H9 (cell line): ENCODE measurements around the gene CMTM8. TPM values are rescaled to one million over a fixed set of nuclear protein-coding genes. Genes with fewer than 3 reads are reported as not detected.

Experiments used
- DNase-seq: peaks from one replicate; pipeline ENCODE4 v3.0.0-alpha.2; 2017
- H2AFZ ChIP-seq: one replicate; pipeline ENCODE4 v1.6.1; 2013; ENCODE audit warnings: mild to moderate bottlenecking, low read length, control low read depth, moderate library complexity
- H2AK5ac ChIP-seq: 2 replicates; pipeline ENCODE4 v1.6.1; 2013; ENCODE audit warnings: low read length, control low read depth, mixed read lengths; ENCODE audit not compliant: insufficient read length
- H2BK120ac ChIP-seq: one replicate; pipeline ENCODE4 v1.6.1; 2013; ENCODE audit warnings: low read depth, mild to moderate bottlenecking, low read length, control low read depth, inconsistent platforms; ENCODE audit not compliant: poor library complexity, severe bottlenecking
- H2BK12ac ChIP-seq: 2 replicates; pipeline ENCODE4 v1.6.1; 2013; ENCODE audit warnings: low read length, control low read depth, mixed read lengths, low read depth; ENCODE audit not compliant: insufficient read length
- H2BK15ac ChIP-seq: 2 replicates; pipeline ENCODE4 v1.6.1; 2013; ENCODE audit warnings: low read depth, low read length, control low read depth
- H2BK20ac ChIP-seq: one replicate; pipeline ENCODE4 v1.6.1; 2013; ENCODE audit warnings: low read depth, mild to moderate bottlenecking, low read length, control low read depth, inconsistent platforms; ENCODE audit not compliant: poor library complexity, severe bottlenecking
- H2BK5ac ChIP-seq: 2 replicates; pipeline ENCODE4 v1.6.1; 2013; ENCODE audit warnings: low read length, control low read depth, mixed read lengths; ENCODE audit not compliant: insufficient read length
- H3K14ac ChIP-seq: 2 replicates; pipeline ENCODE4 v1.6.1; 2013; ENCODE audit warnings: low read length, control low read depth; ENCODE audit not compliant: insufficient read depth
- H3K18ac ChIP-seq: 2 replicates; pipeline ENCODE4 v1.6.1; 2013; ENCODE audit warnings: low read depth, mild to moderate bottlenecking, mixed read lengths, low read length, control low read depth; ENCODE audit not compliant: insufficient read length
- H3K23ac ChIP-seq: 2 replicates; pipeline ENCODE4 v1.6.1; 2013; ENCODE audit warnings: low read length, control low read depth, mixed read lengths, low read depth; ENCODE audit not compliant: insufficient read length
- H3K23me2 ChIP-seq: 2 replicates; pipeline ENCODE4 v1.6.1; 2013; ENCODE audit warnings: low read depth, mild to moderate bottlenecking, mixed read lengths, low read length, control low read depth; ENCODE audit not compliant: insufficient read length, poor library complexity, severe bottlenecking
- H3K27ac ChIP-seq: 2 replicates; pipeline ENCODE4 v1.5.1; 2013; ENCODE audit warnings: low read length, control low read depth, mixed read lengths, low read depth; ENCODE audit not compliant: insufficient read length
- H3K27me3 ChIP-seq: 2 replicates; pipeline ENCODE4 v1.6.1; 2013; ENCODE audit warnings: low read length, control low read depth, inconsistent platforms; ENCODE audit not compliant: insufficient read depth
- H3K4ac ChIP-seq: 2 replicates; pipeline ENCODE4 v1.6.1; 2013; ENCODE audit warnings: low read depth, mild to moderate bottlenecking, control low read depth, inconsistent platforms, low read length, moderate library complexity
- H3K4me1 ChIP-seq: 2 replicates; pipeline ENCODE4 v1.6.1; 2013; ENCODE audit warnings: low read length, control low read depth, inconsistent platforms; ENCODE audit not compliant: insufficient read depth
- H3K4me2 ChIP-seq: 2 replicates; pipeline ENCODE4 v1.6.1; 2013; ENCODE audit warnings: low read length, control low read depth, mixed read lengths; ENCODE audit not compliant: insufficient read length, insufficient read depth
- H3K56ac ChIP-seq: 2 replicates; pipeline ENCODE4 v1.6.1; 2013; ENCODE audit warnings: low read depth, mild to moderate bottlenecking, mixed read lengths, low read length, control low read depth; ENCODE audit not compliant: insufficient read length
- H3K79me1 ChIP-seq: 2 replicates; pipeline ENCODE4 v1.6.1; 2013; ENCODE audit warnings: low read depth, mild to moderate bottlenecking, moderate library complexity, low read length, control low read depth, inconsistent platforms; ENCODE audit not compliant: insufficient read depth, poor library complexity, severe bottlenecking
- H3K79me2 ChIP-seq: 2 replicates; pipeline ENCODE4 v1.6.1; 2013; ENCODE audit warnings: low read length, control low read depth, inconsistent platforms; ENCODE audit not compliant: insufficient read depth
- H3K9ac ChIP-seq: 2 replicates; pipeline ENCODE4 v1.6.1; 2013; ENCODE audit warnings: low read length, control low read depth, mixed read lengths; ENCODE audit not compliant: insufficient read length; ENCODE audit errors: extremely low read depth
- H3K9me3 ChIP-seq: one replicate; pipeline ENCODE4 v1.6.1; 2013; ENCODE audit warnings: low read depth, low read length, inconsistent platforms; ENCODE audit not compliant: control insufficient read depth
- H3T11ph ChIP-seq: one replicate; pipeline ENCODE4 v1.6.1; 2013; ENCODE audit warnings: mild to moderate bottlenecking, low read length, control low read depth, inconsistent platforms
- H4K20me1 ChIP-seq: one replicate; pipeline ENCODE4 v1.6.1; 2013; ENCODE audit not compliant: control insufficient read depth, insufficient read length, insufficient read depth
- H4K5ac ChIP-seq: 2 replicates; pipeline ENCODE4 v1.6.1; 2013; ENCODE audit warnings: low read depth, mild to moderate bottlenecking, mixed read lengths, low read length, control low read depth; ENCODE audit not compliant: insufficient read length
- H4K8ac ChIP-seq: replicated peaks from 2 replicates; pipeline ENCODE4 v1.6.1; 2013; ENCODE audit warnings: low read length, control low read depth, mixed read lengths, low read depth; ENCODE audit not compliant: insufficient read length
- H4K91ac ChIP-seq: 2 replicates; pipeline ENCODE4 v1.6.1; 2013; ENCODE audit warnings: low read depth, mild to moderate bottlenecking, moderate library complexity, mixed read lengths, low read length, control low read depth; ENCODE audit not compliant: insufficient read length
- H3K27ac Mint-ChIP-seq, 3 experiments: 2 replicates in 2 of 3; 3 replicates in 1 of 3; pipeline ENCODE4 v1.8.0; 2020 to 2021; ENCODE audit warnings: mixed read lengths in 3 of 3, mild to moderate bottlenecking in 1 of 3, moderate library complexity in 1 of 3
- H3K27me3 Mint-ChIP-seq: 2 replicates; pipeline ENCODE4 v1.8.0; 2021; ENCODE audit warnings: low read depth, mild to moderate bottlenecking, moderate library complexity, mixed read lengths
- H3K36me3 Mint-ChIP-seq, 3 experiments: 2 replicates in 2 of 3; 3 replicates in 1 of 3; pipeline ENCODE4 v1.8.0; 2020 to 2021; ENCODE audit warnings: low read depth in 3 of 3, mixed read lengths in 3 of 3; ENCODE audit not compliant: insufficient read depth in 1 of 3
- H3K4me1 Mint-ChIP-seq, 2 experiments: 2 replicates each; pipeline ENCODE4 v1.8.0; 2020; ENCODE audit warnings: mixed read lengths in 2 of 2
- H3K4me3 Mint-ChIP-seq, 2 experiments: 2 replicates in 1 of 2; 3 replicates in 1 of 2; pipeline ENCODE4 v1.8.0; 2020 to 2021; ENCODE audit warnings: mild to moderate bottlenecking in 2 of 2, mixed read lengths in 2 of 2, moderate library complexity in 1 of 2
- H3K9me3 Mint-ChIP-seq, 2 experiments: 2 replicates in 1 of 2; 3 replicates in 1 of 2; pipeline ENCODE4 v1.8.0; 2020; ENCODE audit warnings: mild to moderate bottlenecking in 2 of 2, mixed read lengths in 2 of 2, moderate library complexity in 1 of 2
- WGBS: extraction: QIAGEN DNeasy Blood & Tissue Kit; methylation state at CpG from one replicate; pipeline ENCODE4 v1.1.7; 2013; ENCODE audit warnings: missing lambda C conversion rate, low lambda C conversion rate, mixed read lengths; ENCODE audit not compliant: insufficient read length; ENCODE audit errors: extremely low coverage; 5-methylcytosine and 5-hydroxymethylcytosine counted together
- total RNA-seq: library from RNA; stranded (reverse); gene quantifications from 2 replicates; pipeline ENCODE4 v1.2.1, GENCODE V29; 2021
- TF ChIP-seq, protein P1 (sequence below): fragments of 200-600 bp; sonication (generic); conservative IDR thresholded peaks from 3 replicates; pipeline ENCODE4 v1.8.0; 2021; ENCODE audit warnings: antibody characterized with exemption, mild to moderate bottlenecking

Gene CMTM8
- total RNA-seq, 1 experiment from 2014 or later: 4.0 TPM

DNA sequence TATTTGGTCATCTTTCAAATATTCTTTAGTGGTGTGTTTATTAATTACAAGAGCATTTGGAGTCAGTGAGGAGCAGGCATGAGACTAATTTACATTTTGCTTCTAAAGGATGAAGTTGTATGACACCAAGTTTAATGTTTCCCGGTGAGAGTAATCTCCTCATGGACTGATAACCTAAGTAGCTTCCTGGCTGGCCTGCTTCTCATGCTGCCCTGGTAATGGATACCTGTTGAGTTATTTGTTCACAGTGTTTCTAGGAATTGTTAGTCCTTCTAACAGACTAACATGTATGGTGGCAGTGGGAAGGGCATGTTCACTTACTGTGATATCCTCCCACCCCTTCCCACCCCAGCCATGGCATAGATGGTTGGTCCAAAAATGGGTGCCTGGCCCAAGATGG, 83.8 kb downstream of the CMTM8 start:
- no peaks in the 10 kb centered on the region for H3K79me2 ChIP-seq
- H3K27ac Mint-ChIP-seq: no peak overlapping the region; a peak in 1 of 7 replicates
- H3K14ac ChIP-seq: no peak overlapping the region
- H4K91ac ChIP-seq: no peak overlapping the region
- H3K18ac ChIP-seq: no peak overlapping the region
- H2AFZ ChIP-seq: no peak overlapping the region
- peaks cover 6% of the 10 kb centered on the region; the same call in 1 of the 2 replicates for H3K4me1 ChIP-seq
- no peak overlapping the region for H3K4me2 ChIP-seq
- no peak overlapping the region for H3K56ac ChIP-seq
- H3K4me3 Mint-ChIP-seq: no peak overlapping the region
- no peak overlapping the region for H2BK15ac ChIP-seq
- DNase-seq: no peak
- no peak overlapping the region for H2AK5ac ChIP-seq
- H3T11ph ChIP-seq: no peak overlapping the region
- H4K8ac ChIP-seq: no peak overlapping the region
- no peaks in the 10 kb centered on the region for H3K27me3 ChIP-seq
- TF ChIP-seq, protein P1, sequence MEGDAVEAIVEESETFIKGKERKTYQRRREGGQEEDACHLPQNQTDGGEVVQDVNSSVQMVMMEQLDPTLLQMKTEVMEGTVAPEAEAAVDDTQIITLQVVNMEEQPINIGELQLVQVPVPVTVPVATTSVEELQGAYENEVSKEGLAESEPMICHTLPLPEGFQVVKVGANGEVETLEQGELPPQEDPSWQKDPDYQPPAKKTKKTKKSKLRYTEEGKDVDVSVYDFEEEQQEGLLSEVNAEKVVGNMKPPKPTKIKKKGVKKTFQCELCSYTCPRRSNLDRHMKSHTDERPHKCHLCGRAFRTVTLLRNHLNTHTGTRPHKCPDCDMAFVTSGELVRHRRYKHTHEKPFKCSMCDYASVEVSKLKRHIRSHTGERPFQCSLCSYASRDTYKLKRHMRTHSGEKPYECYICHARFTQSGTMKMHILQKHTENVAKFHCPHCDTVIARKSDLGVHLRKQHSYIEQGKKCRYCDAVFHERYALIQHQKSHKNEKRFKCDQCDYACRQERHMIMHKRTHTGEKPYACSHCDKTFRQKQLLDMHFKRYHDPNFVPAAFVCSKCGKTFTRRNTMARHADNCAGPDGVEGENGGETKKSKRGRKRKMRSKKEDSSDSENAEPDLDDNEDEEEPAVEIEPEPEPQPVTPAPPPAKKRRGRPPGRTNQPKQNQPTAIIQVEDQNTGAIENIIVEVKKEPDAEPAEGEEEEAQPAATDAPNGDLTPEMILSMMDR: no peak
- no peaks in the 10 kb centered on the region; a peak in 1 of 7 replicates for H3K36me3 Mint-ChIP-seq
- H4K5ac ChIP-seq: no peak overlapping the region
- H3K4ac ChIP-seq: no peak overlapping the region
- H3K4me1 Mint-ChIP-seq: peaks cover 57 to 74% of the 10 kb centered on the region in 2 experiments
- no peaks in the 10 kb centered on the region for H3K79me1 ChIP-seq
- no CpG with 5 or more reads among the region's 1 CpG for WGBS
- no peaks in the 10 kb centered on the region for H4K20me1 ChIP-seq
- no peak overlapping the region for H3K27ac ChIP-seq
- no peak overlapping the region for H2BK20ac ChIP-seq
- no peaks in the 10 kb centered on the region for H3K27me3 Mint-ChIP-seq
- no peaks in the 10 kb centered on the region for H3K23me2 ChIP-seq
- H2BK120ac ChIP-seq: no peak overlapping the region
- no peak overlapping the region for H3K23ac ChIP-seq
- H3K9me3 ChIP-seq: no peaks in the 10 kb centered on the region
- no peak overlapping the region for H2BK12ac ChIP-seq
- no peaks in the 10 kb centered on the region for H3K9me3 Mint-ChIP-seq
- H2BK5ac ChIP-seq: no peak overlapping the region
- H3K9ac ChIP-seq: no peak overlapping the region
